ENCODE measurements around the gene PCNX2.

DNA sequence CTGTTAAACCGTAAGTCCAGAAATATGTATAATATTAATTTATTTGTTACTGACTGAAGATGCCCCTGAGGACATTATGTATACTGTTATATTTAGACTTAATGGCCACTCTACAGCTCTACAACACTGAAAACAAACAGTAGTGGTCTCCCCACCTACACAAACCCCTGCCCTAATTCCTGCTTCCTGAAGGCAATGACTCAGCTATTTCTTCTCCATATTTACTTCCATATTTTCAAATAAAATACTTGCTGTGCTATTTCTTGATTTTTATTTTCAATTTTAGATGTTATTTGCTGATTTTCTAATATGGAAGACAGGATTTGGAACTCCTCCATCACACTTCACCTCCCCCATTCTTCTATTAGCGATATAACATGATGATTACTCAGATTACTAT lies 97.6 kb downstream of the PCNX2 start:
- TF ChIP-seq POLR2A (IDR thresholded peaks at IDR 0.05) = no peak
- TF ChIP-seq, protein P1, sequence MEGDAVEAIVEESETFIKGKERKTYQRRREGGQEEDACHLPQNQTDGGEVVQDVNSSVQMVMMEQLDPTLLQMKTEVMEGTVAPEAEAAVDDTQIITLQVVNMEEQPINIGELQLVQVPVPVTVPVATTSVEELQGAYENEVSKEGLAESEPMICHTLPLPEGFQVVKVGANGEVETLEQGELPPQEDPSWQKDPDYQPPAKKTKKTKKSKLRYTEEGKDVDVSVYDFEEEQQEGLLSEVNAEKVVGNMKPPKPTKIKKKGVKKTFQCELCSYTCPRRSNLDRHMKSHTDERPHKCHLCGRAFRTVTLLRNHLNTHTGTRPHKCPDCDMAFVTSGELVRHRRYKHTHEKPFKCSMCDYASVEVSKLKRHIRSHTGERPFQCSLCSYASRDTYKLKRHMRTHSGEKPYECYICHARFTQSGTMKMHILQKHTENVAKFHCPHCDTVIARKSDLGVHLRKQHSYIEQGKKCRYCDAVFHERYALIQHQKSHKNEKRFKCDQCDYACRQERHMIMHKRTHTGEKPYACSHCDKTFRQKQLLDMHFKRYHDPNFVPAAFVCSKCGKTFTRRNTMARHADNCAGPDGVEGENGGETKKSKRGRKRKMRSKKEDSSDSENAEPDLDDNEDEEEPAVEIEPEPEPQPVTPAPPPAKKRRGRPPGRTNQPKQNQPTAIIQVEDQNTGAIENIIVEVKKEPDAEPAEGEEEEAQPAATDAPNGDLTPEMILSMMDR (IDR thresholded peaks at IDR 0.05) = no peak

Measured in testis (tissue), 2 donors.